PC-9 (cell line): ENCODE data around the gene PRKAR1A. TPM values are rescaled to one million over a fixed set of nuclear protein-coding genes. Genes with fewer than 3 reads are reported as not detected.

Experiments used
- BruUV-seq: library from RNA; stranded (reverse); fragments of 400-500 nt; replicated peaks from 2 replicates; lab custom pipeline; 2021; lab: Mats Ljungman, UMichigan
- CTCF ChIA-PET: fragments of 300-600 bp; sonication (Branson Sonifier 250); formaldehyde crosslinking; loops from one replicate; lab custom pipeline; 2022; ENCODE audit warnings: antibody characterized with exemption; lab: Charles Lee
- POLR2A ChIA-PET: fragments of 300-600 bp; sonication (Branson Sonifier 250); formaldehyde crosslinking; loops from one replicate; lab custom pipeline; 2022; ENCODE audit warnings: antibody characterized with exemption; ENCODE audit not compliant: unreplicated experiment; lab: Charles Lee
- DNase-seq, 2 experiments: peaks; one replicate each; pipeline versions ENCODE4 v3.0.0 to v3.0.0-alpha.2; 2015 to 2022; ENCODE audit warnings: mixed read lengths in 1 of 2
- H2AFZ ChIP-seq: fragments of 200-600 bp; sonication (generic); 2 replicates; pipeline ENCODE4 v1.8.1; 2017; ENCODE audit warnings: antibody characterized with exemption
- H3F3A ChIP-seq: fragments of 200-600 bp; sonication (generic); 2 replicates; pipeline ENCODE4 v1.8.1; 2017; ENCODE audit warnings: antibody characterized with exemption, mild to moderate bottlenecking, low read depth; ENCODE audit not compliant: insufficient read depth
- H3K27ac ChIP-seq: fragments of 200-600 bp; sonication (generic); 2 replicates; pipeline ENCODE4 v1.6.1; 2016; ENCODE audit warnings: mixed run types
- H3K27me3 ChIP-seq: fragments of 200-600 bp; sonication (generic); 2 replicates; pipeline ENCODE4 v1.6.1; 2016; ENCODE audit warnings: low read depth, mixed run types; ENCODE audit not compliant: insufficient read depth
- H3K36me3 ChIP-seq: fragments of 200-600 bp; sonication (generic); 2 replicates; pipeline ENCODE4 v1.6.1; 2016; ENCODE audit warnings: low read depth, mixed run types
- H3K4me1 ChIP-seq: fragments of 200-600 bp; sonication (generic); replicated peaks from 2 replicates; pipeline ENCODE4 v1.6.1; 2016; ENCODE audit warnings: mixed run types; ENCODE audit not compliant: insufficient read depth
- H3K4me2 ChIP-seq: fragments of 200-600 bp; sonication (generic); 2 replicates; pipeline ENCODE4 v1.6.1; 2017; ENCODE audit warnings: mixed run types
- H3K4me3 ChIP-seq: fragments of 200-600 bp; sonication (generic); 2 replicates; pipeline ENCODE4 v1.6.1; 2016; ENCODE audit warnings: mixed run types
- H3K79me2 ChIP-seq: fragments of 200-600 bp; sonication (generic); 2 replicates; pipeline ENCODE4 v1.6.1; 2017; ENCODE audit warnings: low read depth, mixed run types
- H3K9me2 ChIP-seq: fragments of 200-600 bp; sonication (generic); 2 replicates; pipeline ENCODE4 v1.8.1; 2017; ENCODE audit warnings: mild to moderate bottlenecking; ENCODE audit not compliant: insufficient read depth
- H3K9me3 ChIP-seq: fragments of 200-600 bp; sonication (generic); 2 replicates; pipeline ENCODE4 v1.8.1; 2016; ENCODE audit warnings: low read depth; ENCODE audit not compliant: insufficient read depth
- H4K20me1 ChIP-seq: fragments of 200-600 bp; sonication (generic); 2 replicates; pipeline ENCODE4 v1.8.1; 2017; ENCODE audit not compliant: insufficient read depth
- CTCF ChIP-seq: fragments of 200-600 bp; sonication (generic); conservative IDR thresholded peaks from 2 replicates; pipeline ENCODE4 v1.6.1; 2017; ENCODE audit warnings: mixed run types, antibody characterized with exemption, mild to moderate bottlenecking, moderate library complexity
- EZH2 ChIP-seq: fragments of 200-600 bp; sonication (generic); IDR thresholded peaks from 2 replicates; pipeline ENCODE4 v1.8.0; 2017; ENCODE audit warnings: antibody characterized with exemption, low read depth
- intact Hi-C: fragments of 100-400 bp; cut with micrococcal nuclease; formaldehyde crosslinking; loops from one replicate; pipeline ENCODE4 v1.10.0; 2022; ENCODE audit not compliant: unreplicated experiment
- total RNA-seq: library from RNA; stranded (reverse); gene quantifications from 2 replicates; pipeline ENCODE4 v1.2.3, GENCODE V29; 2021

PRKAR1A gene
- total RNA-seq, 1 experiment from 2014 or later = 161 TPM

GRCh38 chr17:68562736-68563135 lies 50.5 kb downstream of the PRKAR1A start:
- Histone ChIP-seq H3K79me2 (no peaks in the 10 kb centered on the region), H3K4me1 (no peaks in the 10 kb centered on the region), H3K9me3 (no peaks in the 10 kb centered on the region), H3K36me3 (no peaks in the 10 kb centered on the region), H3F3A (no peaks in the 10 kb centered on the region), H2AFZ (no peak overlapping the region), H3K9me2 (no peaks in the 10 kb centered on the region), H3K4me3 (no peak overlapping the region), H3K4me2 (no peak overlapping the region), H3K27ac (no peak overlapping the region), H4K20me1 (no peaks in the 10 kb centered on the region), H3K27me3 (peaks cover 52% of the 10 kb centered on the region)
- TF ChIP-seq EZH2 (no peak), CTCF (no peak)
- ChIA-PET CTCF (no interaction called here), POLR2A (no interaction called here)
- intact Hi-C loops = no loop called here
- DNase-seq = no peak
- no TSS peak for BruUV-seq

GRCh38 chr17:68564415-68565111 lies 52.3 kb downstream of the PRKAR1A start:
- Histone ChIP-seq H3K79me2 (no peaks in the 10 kb centered on the region), H3K4me1 (no peaks in the 10 kb centered on the region), H3K9me3 (no peaks in the 10 kb centered on the region), H3K36me3 (no peaks in the 10 kb centered on the region), H3K27ac (no peak overlapping the region), H3K4me2 (no peak overlapping the region), H3K4me3 (no peak overlapping the region), H2AFZ (no peak overlapping the region), H3F3A (no peaks in the 10 kb centered on the region), H3K9me2 (no peaks in the 10 kb centered on the region), H3K27me3 (peaks cover 52% of the 10 kb centered on the region), H4K20me1 (no peaks in the 10 kb centered on the region)
- POLR2A ChIA-PET = no interaction called here
- DNase-seq = no peak
- intact Hi-C loops = no loop called here
- BruUV-seq = no TSS peak
- no peak for TF ChIP-seq EZH2
- TF ChIP-seq CTCF = no peak
- CTCF ChIA-PET = no interaction called here

GRCh38 chr17:68565661-68566441 lies 53.6 kb downstream of the PRKAR1A start:
- no peaks in the 10 kb centered on the region for H3K36me3 ChIP-seq
- BruUV-seq = no TSS peak
- CTCF ChIA-PET = no interaction called here
- no peaks in the 10 kb centered on the region for H3K79me2 ChIP-seq
- DNase-seq = no peak
- H3F3A ChIP-seq = no peaks in the 10 kb centered on the region
- no peak overlapping the region for H3K4me2 ChIP-seq
- no peaks in the 10 kb centered on the region for H3K9me3 ChIP-seq
- no peaks in the 10 kb centered on the region for H3K9me2 ChIP-seq
- POLR2A ChIA-PET = no interaction called here
- TF ChIP-seq CTCF (no peak), EZH2 (no peak)
- H3K4me1 ChIP-seq = no peaks in the 10 kb centered on the region
- no peak overlapping the region for H3K27ac ChIP-seq
- intact Hi-C loops = no loop called here
- H3K4me3 ChIP-seq = no peak overlapping the region
- H3K27me3 ChIP-seq = peaks cover 54% of the 10 kb centered on the region
- no peaks in the 10 kb centered on the region for H4K20me1 ChIP-seq
- H2AFZ ChIP-seq = no peak overlapping the region
